ENCODE measurements around the gene CYP2C19.
"Not testable (repeated sequence)": the region's sequence is repeated elsewhere in the genome, so short reads cannot be mapped to it uniquely, and the experiment has no call there.

Gene CYP2C19

GRCh38 chr10:94889123-94889522 lies 126.6 kb downstream of the CYP2C19 start:
- Histone ChIP-seq H3K9me3 (ENCODE audit: control insufficient read depth, low read length) (no peaks in the 10 kb centered on the region), H3K4me1 (no peaks in the 10 kb centered on the region), H3K4me3 (ENCODE audit: low read depth, low read length) (no peak overlapping the region), H3K79me2 (no peaks in the 10 kb centered on the region), H3K36me3 (ENCODE audit: control insufficient read depth, insufficient read depth, low read length) (no peaks in the 10 kb centered on the region), H3K27me3 (ENCODE audit: control insufficient read depth, insufficient read depth, low read length) (no peaks in the 10 kb centered on the region), H3K4me2 (ENCODE audit: low read length) (no peak overlapping the region), H3K9ac (no peak overlapping the region), H3K27ac (no peak overlapping the region), H2AFZ (no peak overlapping the region)
- no peak for TF ChIP-seq CTCF (IDR thresholded peaks at IDR 0.05)

- Histone ChIP-seq H3K27ac (no peak overlapping the region), H3K9ac (no peak overlapping the region), H3K79me2 (no peaks in the 10 kb centered on the region), H3K4me3 (ENCODE audit: low read depth, low read length) (no peak overlapping the region), H3K27me3 (ENCODE audit: control insufficient read depth, insufficient read depth, low read length) (no peaks in the 10 kb centered on the region), H3K4me2 (ENCODE audit: low read length) (no peak overlapping the region), H3K36me3 (ENCODE audit: control insufficient read depth, insufficient read depth, low read length) (no peaks in the 10 kb centered on the region), H3K4me1 (no peaks in the 10 kb centered on the region), H2AFZ (no peak overlapping the region), H3K9me3 (ENCODE audit: control insufficient read depth, low read length) (no peaks in the 10 kb centered on the region)
- no peak for TF ChIP-seq CTCF (IDR thresholded peaks at IDR 0.05)
Measured at GRCh38 chr10:94890264-94891022, 128.0 kb downstream of the CYP2C19 start.

- not testable (repeated sequence) for H3K9me3 ChIP-seq (ENCODE audit: control insufficient read depth, low read length); H3K4me1 ChIP-seq; H2AFZ ChIP-seq; H3K36me3 ChIP-seq (ENCODE audit: control insufficient read depth, insufficient read depth, low read length); H3K27ac ChIP-seq; H3K4me3 ChIP-seq (ENCODE audit: low read depth, low read length); H3K27me3 ChIP-seq (ENCODE audit: control insufficient read depth, insufficient read depth, low read length); H3K9ac ChIP-seq; H3K4me2 ChIP-seq (ENCODE audit: low read length); H3K79me2 ChIP-seq
Measured at GRCh38 chr10:94898414-94898813, 135.9 kb downstream of the CYP2C19 start.

GRCh38 chr10:94902080-94902479 lies 139.6 kb downstream of the CYP2C19 start:
- no peaks in the 10 kb centered on the region for H3K27me3 ChIP-seq (ENCODE audit: control insufficient read depth, insufficient read depth, low read length)
- H3K9me3 ChIP-seq (ENCODE audit: control insufficient read depth, low read length) = no peaks in the 10 kb centered on the region
- no peaks in the 10 kb centered on the region for H3K36me3 ChIP-seq (ENCODE audit: control insufficient read depth, insufficient read depth, low read length)
- no peak overlapping the region for H3K4me3 ChIP-seq (ENCODE audit: low read depth, low read length)
- no peak overlapping the region for H3K9ac ChIP-seq
- H3K4me1 ChIP-seq = no peaks in the 10 kb centered on the region
- TF ChIP-seq CTCF (IDR thresholded peaks at IDR 0.05) = no peak
- H3K27ac ChIP-seq = no peak overlapping the region
- no peak overlapping the region for H3K4me2 ChIP-seq (ENCODE audit: low read length)
- no peaks in the 10 kb centered on the region for H3K79me2 ChIP-seq
- H2AFZ ChIP-seq = no peak overlapping the region

GRCh38 chr10:94902570-94902969 lies 140.1 kb downstream of the CYP2C19 start:
- no peak overlapping the region for H3K4me2 ChIP-seq (ENCODE audit: low read length)
- H3K9ac ChIP-seq = no peak overlapping the region
- H3K4me3 ChIP-seq (ENCODE audit: low read depth, low read length) = no peak overlapping the region
- H3K4me1 ChIP-seq = no peaks in the 10 kb centered on the region
- no peaks in the 10 kb centered on the region for H3K9me3 ChIP-seq (ENCODE audit: control insufficient read depth, low read length)
- H3K27ac ChIP-seq = no peak overlapping the region
- no peak for TF ChIP-seq CTCF (IDR thresholded peaks at IDR 0.05)
- H3K79me2 ChIP-seq = no peaks in the 10 kb centered on the region
- no peaks in the 10 kb centered on the region for H3K36me3 ChIP-seq (ENCODE audit: control insufficient read depth, insufficient read depth, low read length)
- H2AFZ ChIP-seq = no peak overlapping the region
- H3K27me3 ChIP-seq (ENCODE audit: control insufficient read depth, insufficient read depth, low read length) = no peaks in the 10 kb centered on the region
